ENCODE data around the gene NPAS2.

DNA sequence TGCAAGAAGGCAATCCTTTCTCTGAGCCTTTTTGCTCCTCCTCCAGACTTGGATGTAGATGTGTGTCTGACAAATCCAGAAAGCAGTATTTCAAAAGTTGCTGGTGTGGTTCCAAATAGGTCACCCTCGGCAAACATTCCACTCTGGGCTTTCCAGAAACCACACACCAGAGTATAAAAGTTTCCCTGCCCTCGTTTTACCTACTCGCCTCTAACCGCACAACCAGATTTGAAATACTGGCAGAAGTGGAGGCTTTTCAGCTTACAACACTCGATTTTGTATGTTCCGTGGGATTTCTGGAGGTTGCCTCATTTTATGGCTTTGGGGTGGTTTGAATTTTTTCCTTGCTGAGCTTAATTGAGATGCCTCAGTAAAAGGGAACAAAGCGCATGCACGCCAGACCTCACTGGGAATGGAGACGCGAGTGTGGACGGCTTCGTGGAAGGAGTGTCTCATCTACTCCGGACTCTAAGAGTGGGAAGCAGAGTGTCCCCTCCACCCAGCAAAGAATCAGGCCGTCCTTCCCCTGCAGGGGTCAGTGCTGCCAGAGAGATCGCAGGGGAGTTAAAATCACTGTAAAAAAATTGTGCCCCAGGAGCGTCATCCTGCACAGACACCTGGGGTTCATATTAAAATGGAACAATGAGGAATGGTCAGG, 138.2 kb downstream of the NPAS2 start:
- TF ChIP-seq, protein P1, sequence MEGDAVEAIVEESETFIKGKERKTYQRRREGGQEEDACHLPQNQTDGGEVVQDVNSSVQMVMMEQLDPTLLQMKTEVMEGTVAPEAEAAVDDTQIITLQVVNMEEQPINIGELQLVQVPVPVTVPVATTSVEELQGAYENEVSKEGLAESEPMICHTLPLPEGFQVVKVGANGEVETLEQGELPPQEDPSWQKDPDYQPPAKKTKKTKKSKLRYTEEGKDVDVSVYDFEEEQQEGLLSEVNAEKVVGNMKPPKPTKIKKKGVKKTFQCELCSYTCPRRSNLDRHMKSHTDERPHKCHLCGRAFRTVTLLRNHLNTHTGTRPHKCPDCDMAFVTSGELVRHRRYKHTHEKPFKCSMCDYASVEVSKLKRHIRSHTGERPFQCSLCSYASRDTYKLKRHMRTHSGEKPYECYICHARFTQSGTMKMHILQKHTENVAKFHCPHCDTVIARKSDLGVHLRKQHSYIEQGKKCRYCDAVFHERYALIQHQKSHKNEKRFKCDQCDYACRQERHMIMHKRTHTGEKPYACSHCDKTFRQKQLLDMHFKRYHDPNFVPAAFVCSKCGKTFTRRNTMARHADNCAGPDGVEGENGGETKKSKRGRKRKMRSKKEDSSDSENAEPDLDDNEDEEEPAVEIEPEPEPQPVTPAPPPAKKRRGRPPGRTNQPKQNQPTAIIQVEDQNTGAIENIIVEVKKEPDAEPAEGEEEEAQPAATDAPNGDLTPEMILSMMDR (IDR thresholded peaks at IDR 0.05; ENCODE audit: low read depth, low read length): no peak
- no peak for TF ChIP-seq EZH2phosphoT487 (IDR thresholded peaks at IDR 0.05; ENCODE audit: low read depth)
